Pulmonary artery endothelial cell (primary cell): ENCODE data around the gene TMEM127. TPM values are rescaled to one million over a fixed set of nuclear protein-coding genes. Genes with fewer than 3 reads are reported as not detected.

Experiments
- DNase-seq: peaks from one replicate; pipeline ENCODE4 v3.0.0-alpha.2; 2011; ENCODE audit warnings: low read depth, low spot score
- total RNA-seq: library from RNA; depleted of rRNA; stranded (reverse); fragments of >200 nt; gene quantifications from 2 replicates; pipeline ENCODE4 v1.2.3, GENCODE V29; 2014

Gene TMEM127
- total RNA-seq, 1 donor from 2014 or later: 17.1 TPM

DNA sequence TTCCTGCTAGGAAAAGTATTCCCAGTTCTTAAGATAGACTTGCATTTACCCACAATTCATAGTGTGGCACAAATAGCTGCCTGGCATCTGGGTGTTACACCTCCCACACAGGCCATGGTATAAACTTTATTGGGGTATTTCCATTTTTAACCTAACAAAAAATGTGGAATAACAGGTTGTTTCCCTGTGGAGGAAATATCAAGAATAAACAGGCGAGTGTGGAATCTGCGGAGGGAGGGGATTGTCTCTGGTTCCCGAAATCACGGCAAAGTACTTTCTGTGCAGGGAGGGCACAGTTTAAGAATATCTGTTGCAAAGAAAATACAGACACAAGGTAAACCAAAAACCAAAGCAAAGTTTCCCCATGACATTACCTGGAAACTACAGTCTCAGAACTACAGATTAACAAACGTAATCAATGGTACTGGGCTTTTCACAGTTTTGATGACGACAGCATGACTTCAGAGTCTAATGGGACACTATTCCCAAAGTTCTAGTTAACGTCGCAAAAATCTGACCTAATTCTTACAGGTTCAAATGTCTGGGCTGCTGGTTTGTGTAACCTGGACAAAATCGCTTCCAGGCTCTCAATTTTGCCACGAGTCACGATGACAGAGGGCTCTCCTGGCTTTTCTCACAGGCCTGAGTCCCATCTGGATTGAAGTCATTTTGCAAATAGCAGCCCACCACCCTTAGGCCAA lies 58.6 kb downstream of the TMEM127 start:
- DNase-seq: no peak

DNA sequence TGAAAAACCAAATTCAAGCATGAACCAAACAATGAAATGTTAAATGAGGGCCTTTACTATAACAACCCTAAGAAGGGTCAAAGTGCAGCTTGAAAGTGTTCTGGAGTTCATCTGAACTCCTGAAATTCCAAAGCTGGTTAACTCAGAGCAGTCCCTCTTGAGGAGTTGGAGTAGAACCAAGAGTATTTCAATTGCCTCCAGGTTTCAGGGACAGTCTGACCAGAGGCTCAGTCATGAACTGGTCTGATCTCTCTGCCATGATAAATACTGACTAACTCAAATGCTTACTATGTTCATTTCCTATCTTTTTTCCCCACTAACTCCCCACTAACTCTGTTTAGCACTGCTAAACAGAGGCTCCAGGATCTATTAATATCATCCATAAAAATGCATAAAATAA lies 59.9 kb downstream of the TMEM127 start:
- DNase-seq: no peak

DNA sequence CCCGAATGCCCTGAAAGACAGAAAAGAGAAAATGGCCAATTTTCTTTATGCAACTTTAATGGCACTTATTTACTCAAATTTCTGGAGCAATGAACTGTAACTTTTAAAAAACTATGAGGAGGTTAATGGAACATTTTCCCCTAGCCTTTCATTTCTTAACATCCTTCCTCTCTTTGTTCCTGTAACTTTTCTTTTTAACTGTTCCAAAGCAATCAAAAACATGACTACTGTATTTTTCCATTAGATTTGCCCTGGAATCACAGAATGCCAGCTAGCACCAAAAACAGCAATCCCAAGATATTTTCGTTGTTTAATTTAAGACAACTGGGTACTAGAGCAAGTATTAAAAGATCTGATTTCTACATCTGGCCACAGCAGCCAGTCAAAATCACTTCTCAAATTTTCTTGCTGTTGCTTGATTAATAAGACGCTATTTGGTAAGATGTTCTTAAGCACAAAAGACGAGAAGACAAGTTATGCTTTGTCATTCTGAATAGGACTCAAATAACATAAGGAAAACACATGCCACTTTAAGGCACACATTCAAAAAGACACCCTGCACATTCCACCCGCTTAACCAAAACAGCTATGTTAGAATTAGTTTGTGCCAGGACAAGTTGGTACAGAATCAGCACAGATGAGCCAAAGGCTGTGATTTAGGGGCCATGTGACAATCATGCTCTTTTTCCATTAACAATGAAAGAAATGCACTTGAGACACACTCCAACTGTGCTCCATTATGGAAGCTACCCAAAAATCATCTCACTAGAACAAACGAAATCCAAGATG lies 60.8 kb downstream of the TMEM127 start:
- DNase-seq: no peak

DNA sequence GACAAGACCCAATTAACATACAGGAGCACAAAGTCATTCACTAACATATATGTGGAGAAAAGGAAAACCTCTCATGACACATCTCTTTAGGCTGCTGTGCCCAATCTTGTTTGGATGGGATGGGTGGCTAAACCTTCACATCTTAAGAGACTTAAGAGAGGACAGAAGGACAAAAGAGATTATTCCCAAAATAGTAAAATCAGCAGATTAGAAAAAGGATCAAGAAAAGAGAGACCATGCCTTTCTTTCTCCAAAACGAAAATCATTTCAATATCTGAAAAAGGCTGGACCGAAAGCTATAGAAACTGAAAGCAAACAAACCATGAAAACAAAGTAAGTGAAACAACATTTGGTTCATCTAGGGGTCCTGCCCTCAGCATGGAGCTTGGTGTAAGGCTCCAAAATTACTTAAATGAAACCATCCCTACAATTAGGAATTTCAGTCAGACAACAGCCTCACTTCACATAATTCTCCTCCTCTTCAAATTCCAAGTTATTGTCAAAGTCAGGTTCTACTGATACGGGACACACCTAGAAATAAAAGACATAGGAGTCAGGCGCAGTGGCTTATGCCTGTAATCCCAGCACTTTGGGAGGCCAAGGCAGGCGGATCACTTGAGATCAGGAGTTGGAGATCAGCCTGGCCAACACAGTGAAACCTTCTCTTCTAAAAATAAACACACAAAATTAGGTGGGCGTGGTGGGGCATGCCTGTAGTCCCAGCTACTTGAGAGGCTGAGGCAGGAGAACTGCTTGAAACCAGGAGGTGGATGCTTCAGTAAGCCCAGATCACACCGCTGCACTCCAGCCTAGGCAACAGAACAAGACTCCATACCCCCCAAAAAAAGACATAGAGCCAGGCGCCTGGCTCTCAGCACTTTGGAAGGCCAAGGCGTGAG lies 62.4 kb downstream of the TMEM127 start:
- DNase-seq: no peak

DNA sequence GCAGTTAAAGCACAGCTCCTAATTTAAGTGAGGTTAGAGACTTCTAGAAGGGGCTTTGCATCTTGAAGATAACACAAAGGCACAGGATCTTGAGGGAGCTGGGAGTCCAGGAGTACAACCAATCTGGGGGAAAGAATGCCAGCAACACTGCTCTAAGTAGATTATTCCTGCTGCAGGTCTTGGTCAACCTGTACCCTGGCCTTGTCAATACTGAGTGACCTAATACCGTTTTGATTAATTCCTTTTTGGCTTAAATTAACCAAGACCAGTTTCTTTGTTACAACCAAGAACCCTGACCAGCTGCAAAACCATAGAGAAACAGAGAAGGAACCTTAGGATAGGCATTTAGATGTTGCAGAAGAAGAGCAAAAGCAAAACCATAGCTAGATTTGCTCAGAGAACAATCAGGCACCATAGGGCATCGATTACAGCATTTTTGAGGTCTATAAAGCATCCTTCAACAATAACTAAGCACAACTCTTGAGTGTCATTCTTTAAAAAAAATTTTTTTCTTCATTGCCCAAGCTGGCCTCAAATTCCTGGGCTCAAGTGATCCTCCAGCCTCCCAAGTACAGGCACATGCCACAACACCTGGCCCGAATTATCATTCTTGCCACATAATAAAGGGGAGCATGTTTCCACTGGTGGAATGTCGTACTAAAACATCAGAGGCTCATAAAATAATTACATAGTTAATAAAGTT lies 63.5 kb downstream of the TMEM127 start:
- DNase-seq: no peak

DNA sequence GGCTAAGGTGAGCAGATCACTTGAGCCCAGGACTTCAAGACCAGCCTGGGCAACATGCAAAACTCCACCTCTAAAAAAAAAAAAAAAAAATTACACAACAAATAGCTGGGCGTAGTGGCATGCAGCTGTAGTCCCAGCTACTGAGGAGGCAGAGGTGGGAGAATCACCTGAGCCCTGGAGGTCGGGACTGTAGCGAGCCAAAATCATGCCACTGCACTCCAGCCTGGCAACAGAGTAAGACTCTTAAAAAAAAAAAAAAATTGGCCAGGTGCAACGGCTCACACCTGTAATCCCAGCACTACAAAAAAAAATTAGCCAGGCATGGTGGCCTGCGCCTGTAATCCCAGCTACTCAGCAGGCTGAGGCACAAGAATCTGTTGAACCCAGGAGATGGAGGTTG lies 64.5 kb downstream of the TMEM127 start:
- DNase-seq: no peak

DNA sequence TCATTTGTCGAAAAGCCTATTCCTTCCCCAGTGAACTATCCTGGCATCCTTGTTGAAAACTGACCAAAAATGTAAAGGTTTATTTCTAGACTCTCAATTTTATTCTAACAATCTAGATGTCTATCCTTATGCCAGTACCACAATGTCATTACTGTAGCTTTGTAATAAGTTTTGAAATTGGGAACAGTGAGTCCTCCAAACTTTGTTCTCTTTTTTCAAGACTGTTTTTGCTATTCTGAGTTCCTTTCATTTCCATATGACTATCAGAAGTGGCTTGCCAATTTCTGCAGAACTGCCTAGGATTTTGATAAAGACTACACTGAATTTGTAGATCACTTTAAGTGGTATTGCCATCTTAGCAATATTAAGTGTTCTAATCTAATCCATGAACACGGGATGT lies 66.9 kb downstream of the TMEM127 start:
- DNase-seq: no peak

Other genes with a start within 250 kb of the TMEM127 start
- 5.1 and 6.3 TPM in 2 replicates for gene GPAT2, start 231.1 kb downstream of the TMEM127 start, total RNA-seq
- gene ADRA2B, start 149.4 kb downstream of the TMEM127 start, total RNA-seq: not detected in 2 replicates
- gene ASTL, start 127.5 kb downstream of the TMEM127 start, total RNA-seq: 0.07 TPM in 1 of 2 replicates, not detected in the other
- 0.42 and 0.53 TPM in 2 replicates for gene DUSP2, start 120.6 kb downstream of the TMEM127 start, total RNA-seq
- 159 and 229 TPM in 2 replicates for gene STARD7, start 57.2 kb downstream of the TMEM127 start, total RNA-seq
- 96.7 and 106 TPM in 2 replicates for gene CIAO1, start 228 bp upstream of the TMEM127 start, total RNA-seq
- 64.1 and 68.1 TPM in 2 replicates for gene SNRNP200, start 39.5 kb upstream of the TMEM127 start, total RNA-seq
- 1.3 and 5.4 TPM in 2 replicates for gene ITPRIPL1, start 59.3 kb upstream of the TMEM127 start, total RNA-seq
- gene NCAPH, start 69.8 kb upstream of the TMEM127 start, total RNA-seq: 17.7 and 29.2 TPM in 2 replicates
- gene NEURL3, start 239.4 kb upstream of the TMEM127 start, total RNA-seq: not detected in 2 replicates